Measurements from ENCODE around the gene ITGAE. TPM values are rescaled to one million over a fixed set of nuclear protein-coding genes. Genes with fewer than 3 reads are reported as not detected.

Gene ITGAE
- polyA plus RNA-seq, 3 donors, result 66.6 to 102 (median 78.8) TPM

GRCh38 chr17:3766779-3767178, 34.2 kb downstream of the ITGAE start:
- Histone ChIP-seq H3K9me3 (replicated peaks in 1 of 2; ENCODE audit: control insufficient read depth in 1 of 2, insufficient read depth in 1 of 2, low read length in 2 of 2) (no peaks in the 10 kb centered on the region), H3K27ac (ENCODE audit: low read depth in 1 of 2, low read length in 2 of 2) (no peak overlapping the region), H3K9ac (ENCODE audit: insufficient read depth, low read length, poor library complexity, severe bottlenecking) (no peak overlapping the region), H3K4me2 (replicated peaks; ENCODE audit: extremely low read depth, low read length, poor library complexity, severe bottlenecking) (no peak overlapping the region), H3K4me1 (ENCODE audit: control insufficient read depth in 1 of 2, insufficient read depth in 2 of 2, low read length in 2 of 2) (peaks cover 17 to 32% of the 10 kb centered on the region in 2 donors), H3K4me3 (replicated peaks in 1 of 3; ENCODE audit: low read depth in 2 of 3, low read length in 3 of 3) (no peak overlapping the region), H3K27me3 (ENCODE audit: control insufficient read depth in 2 of 2, insufficient read depth in 2 of 2, low read length in 2 of 2) (no peaks in the 10 kb centered on the region), H3K36me3 (replicated peaks in 1 of 2; ENCODE audit: control insufficient read depth in 1 of 2, insufficient read depth in 2 of 2, low read length in 2 of 2) (no peaks in the 10 kb centered on the region), H4K20me1 (ENCODE audit: insufficient read depth, low read length) (no peaks in the 10 kb centered on the region), H3K79me2 (ENCODE audit: insufficient read depth, low read length) (no peaks in the 10 kb centered on the region), H2AFZ (ENCODE audit: insufficient read depth, low read depth, low read length, poor library complexity, severe bottlenecking) (no peak overlapping the region)
- TF ChIP-seq, protein P1, sequence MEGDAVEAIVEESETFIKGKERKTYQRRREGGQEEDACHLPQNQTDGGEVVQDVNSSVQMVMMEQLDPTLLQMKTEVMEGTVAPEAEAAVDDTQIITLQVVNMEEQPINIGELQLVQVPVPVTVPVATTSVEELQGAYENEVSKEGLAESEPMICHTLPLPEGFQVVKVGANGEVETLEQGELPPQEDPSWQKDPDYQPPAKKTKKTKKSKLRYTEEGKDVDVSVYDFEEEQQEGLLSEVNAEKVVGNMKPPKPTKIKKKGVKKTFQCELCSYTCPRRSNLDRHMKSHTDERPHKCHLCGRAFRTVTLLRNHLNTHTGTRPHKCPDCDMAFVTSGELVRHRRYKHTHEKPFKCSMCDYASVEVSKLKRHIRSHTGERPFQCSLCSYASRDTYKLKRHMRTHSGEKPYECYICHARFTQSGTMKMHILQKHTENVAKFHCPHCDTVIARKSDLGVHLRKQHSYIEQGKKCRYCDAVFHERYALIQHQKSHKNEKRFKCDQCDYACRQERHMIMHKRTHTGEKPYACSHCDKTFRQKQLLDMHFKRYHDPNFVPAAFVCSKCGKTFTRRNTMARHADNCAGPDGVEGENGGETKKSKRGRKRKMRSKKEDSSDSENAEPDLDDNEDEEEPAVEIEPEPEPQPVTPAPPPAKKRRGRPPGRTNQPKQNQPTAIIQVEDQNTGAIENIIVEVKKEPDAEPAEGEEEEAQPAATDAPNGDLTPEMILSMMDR (IDR thresholded peaks at IDR 0.05), result no peak
- peaks cover 39% of the 10 kb centered on the region for H3K4me1 Mint-ChIP-seq
- H3K27me3 Mint-ChIP-seq (ENCODE audit: low read depth in 3 of 3), result peaks cover 0 to 3% (median 2%) of the 10 kb centered on the region in 3 donors
- peaks cover 0 to 2% (median 0%) of the 10 kb centered on the region in 7 donors for H3K9me3 Mint-ChIP-seq
- DNase-seq, result no peak
- intact Hi-C loops (cut with micrococcal nuclease), result loop anchor here in 1 of 2 donors (5.0 to 10.0 kb wide), 2 partner anchors 36 to 58 kb away; partner anchors contain the start of gene ITGAE
- H3K4me3 Mint-ChIP-seq, result no peak overlapping the region
- no peaks in the 10 kb centered on the region for H3K36me3 Mint-ChIP-seq
- WGBS (ENCODE audit: insufficient coverage), result 69% methylated on average over 5 of the region's 8 CpGs
- H3K27ac Mint-ChIP-seq, result peak overlapping the region in 2 of 7 donors; percentile 6 to 63

DNA sequence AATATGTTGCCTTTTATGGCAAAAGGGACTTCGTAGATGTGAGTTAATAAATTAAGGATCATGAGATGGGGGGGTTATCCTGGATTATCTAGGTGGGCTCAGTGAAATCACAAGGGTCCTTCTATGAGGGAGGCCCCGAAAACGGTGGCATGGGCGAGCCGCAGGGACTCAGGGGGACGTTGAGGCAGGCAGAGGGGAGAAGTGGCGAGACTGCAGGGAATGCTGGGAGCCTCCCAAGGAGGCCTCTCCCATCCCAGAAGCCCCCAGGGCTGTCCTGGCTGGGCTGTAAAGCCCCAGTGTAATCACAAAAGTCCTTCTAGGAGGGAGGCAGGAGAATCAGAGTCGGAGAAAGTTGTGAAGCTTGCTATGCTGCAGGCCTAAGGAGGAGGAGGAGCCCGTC, 35.0 kb downstream of the ITGAE start:
- Mint-ChIP-seq H3K4me3 (peak overlapping the region in 1 of 2 donors; percentile 83), H3K4me1 (peaks cover 36% of the 10 kb centered on the region), H3K36me3 (no peaks in the 10 kb centered on the region), H3K27ac (peak overlapping the region in 4 of 7 donors; percentile 51 to 90 (median 66)), H3K9me3 (peaks cover 0 to 2% (median 0%) of the 10 kb centered on the region in 7 donors), H3K27me3 (ENCODE audit: low read depth in 3 of 3) (peaks cover 0 to 3% (median 2%) of the 10 kb centered on the region in 3 donors)
- no peaks in the 10 kb centered on the region for H3K79me2 ChIP-seq (ENCODE audit: insufficient read depth, low read length)
- H4K20me1 ChIP-seq (ENCODE audit: insufficient read depth, low read length), result no peaks in the 10 kb centered on the region
- no peak overlapping the region for H3K9ac ChIP-seq (ENCODE audit: insufficient read depth, low read length, poor library complexity, severe bottlenecking)
- H3K4me1 ChIP-seq (ENCODE audit: control insufficient read depth in 1 of 2, insufficient read depth in 2 of 2, low read length in 2 of 2), result peaks cover 16 to 30% of the 10 kb centered on the region in 2 donors
- TF ChIP-seq, protein P1 (IDR thresholded peaks at IDR 0.05), result no peak
- no peak overlapping the region for H3K4me3 ChIP-seq (replicated peaks in 1 of 3; ENCODE audit: low read depth in 2 of 3, low read length in 3 of 3)
- DNase-seq, result no peak
- H3K4me2 ChIP-seq (replicated peaks; ENCODE audit: extremely low read depth, low read length, poor library complexity, severe bottlenecking), result no peak overlapping the region
- WGBS (ENCODE audit: insufficient coverage), result 77% methylated on average over 6 of the region's 9 CpGs
- H3K36me3 ChIP-seq (replicated peaks in 1 of 2; ENCODE audit: control insufficient read depth in 1 of 2, insufficient read depth in 2 of 2, low read length in 2 of 2), result no peaks in the 10 kb centered on the region
- intact Hi-C loops (cut with micrococcal nuclease), result loop anchor here in 1 of 2 donors (5.0 to 10.0 kb wide), 2 partner anchors 36 to 59 kb away; partner anchors contain the start of gene ITGAE
- H3K27ac ChIP-seq (ENCODE audit: low read depth in 1 of 2, low read length in 2 of 2), result no peak overlapping the region
- no peaks in the 10 kb centered on the region for H3K9me3 ChIP-seq (replicated peaks in 1 of 2; ENCODE audit: control insufficient read depth in 1 of 2, insufficient read depth in 1 of 2, low read length in 2 of 2)
- peak overlapping the region; percentile 43 for H2AFZ ChIP-seq (ENCODE audit: insufficient read depth, low read depth, low read length, poor library complexity, severe bottlenecking)
- H3K27me3 ChIP-seq (ENCODE audit: control insufficient read depth in 2 of 2, insufficient read depth in 2 of 2, low read length in 2 of 2), result no peaks in the 10 kb centered on the region
